Endometrium (tissue), 2 donors: ENCODE measurements around the gene KIF9.
"Not testable (repeated sequence)": the region's sequence is repeated elsewhere in the genome, so short reads cannot be mapped to it uniquely, and the experiment has no call there.

Source experiments
- FAIRE-seq: peaks from 2 replicates; lab custom pipeline; 2012; peaks lifted over from hg19 to GRCh38; lab: Jason Lieb, UNC
- donor health status: control.
- donor health status: control.

KIF9 gene

DNA sequence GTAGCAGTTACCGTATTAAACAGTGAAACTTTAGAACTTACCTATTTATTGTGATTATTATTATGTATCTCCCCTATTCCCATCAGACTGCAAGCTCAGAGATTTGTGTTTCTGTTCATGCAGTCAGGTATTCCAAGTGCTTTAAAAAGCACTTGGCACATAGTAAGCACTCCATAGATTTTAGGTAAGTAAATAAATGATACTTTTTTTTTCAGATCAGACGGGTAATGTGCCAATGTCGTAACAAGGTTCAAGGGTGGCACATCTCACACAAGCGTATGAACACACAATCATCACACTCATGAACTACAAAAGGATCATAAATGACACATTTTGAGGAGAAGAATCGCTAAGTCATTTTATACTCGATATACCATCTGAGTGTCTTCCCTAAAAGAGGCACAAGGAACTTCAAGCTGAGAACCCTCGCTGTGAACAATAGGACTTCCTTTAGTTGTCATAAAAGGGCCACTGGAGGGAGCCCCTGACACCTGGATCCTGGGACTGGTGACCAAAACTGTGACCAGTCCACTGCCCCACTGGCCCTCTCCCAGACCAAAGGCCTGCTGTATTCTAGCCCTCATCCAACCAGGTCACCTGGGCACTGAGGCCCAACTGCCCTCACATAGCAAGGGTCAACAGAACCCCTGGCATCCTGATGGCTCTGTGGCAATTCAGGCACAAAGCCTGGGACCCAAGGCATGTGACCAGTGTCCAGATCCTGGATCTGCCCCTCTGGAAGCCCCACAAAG lies 32.1 kb downstream of the KIF9 start:
- FAIRE-seq: no peak

- no peak for FAIRE-seq
Measured at GRCh38 chr3:47247131-47248064, 35.2 kb downstream of the KIF9 start.

DNA sequence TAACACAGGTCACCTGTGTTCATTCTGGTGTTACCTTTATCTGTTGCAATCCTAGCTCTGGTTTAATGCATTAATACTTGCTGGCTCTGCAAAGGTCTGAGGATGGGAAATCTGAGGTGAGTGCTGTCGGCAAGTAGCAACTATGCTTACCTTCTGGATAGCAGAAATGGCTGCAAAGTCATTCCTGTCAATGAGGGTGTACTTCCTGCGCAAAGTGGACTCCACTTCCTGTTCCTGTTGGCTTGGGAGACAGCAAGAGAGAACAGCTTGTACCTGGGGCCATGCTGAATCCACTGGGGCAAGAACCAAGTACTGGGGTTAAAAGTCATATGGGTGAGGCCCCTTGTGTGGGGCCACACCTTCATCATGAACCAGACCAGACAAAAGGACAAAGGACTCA lies 37.3 kb downstream of the KIF9 start:
- no peak for FAIRE-seq

GRCh38 chr3:47244531-47245100 lies 38.0 kb downstream of the KIF9 start:
- FAIRE-seq: no peak

GRCh38 chr3:47243419-47244147 lies 39.0 kb downstream of the KIF9 start:
- no peak for FAIRE-seq

DNA sequence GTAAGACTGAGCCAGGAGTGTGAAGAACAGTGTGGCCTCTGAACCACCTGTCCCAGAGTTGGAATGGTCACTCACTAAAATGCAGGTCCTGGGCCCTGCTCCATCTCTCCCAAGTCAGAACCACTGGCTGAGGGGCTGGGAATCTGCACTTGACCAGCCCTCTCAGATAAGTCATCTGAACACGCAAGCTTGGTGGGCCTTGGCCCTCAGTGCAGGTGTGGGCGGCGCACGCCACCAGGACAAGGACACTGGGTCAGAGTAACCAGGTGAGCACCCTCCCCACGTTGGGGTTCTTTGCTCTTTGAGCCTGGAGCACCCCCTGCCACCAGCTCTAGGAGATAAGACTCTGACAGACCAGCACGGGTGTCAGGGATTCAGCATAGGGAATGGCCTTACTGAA lies 42.7 kb downstream of the KIF9 start:
- FAIRE-seq: no peak

- FAIRE-seq: no peak
Measured at GRCh38 chr3:47238017-47238416, 44.6 kb downstream of the KIF9 start.

GRCh38 chr3:47228088-47228487 lies 54.5 kb downstream of the KIF9 start:
- no peak for FAIRE-seq

GRCh38 chr3:47227678-47228077 lies 54.9 kb downstream of the KIF9 start:
- FAIRE-seq: no peak

DNA sequence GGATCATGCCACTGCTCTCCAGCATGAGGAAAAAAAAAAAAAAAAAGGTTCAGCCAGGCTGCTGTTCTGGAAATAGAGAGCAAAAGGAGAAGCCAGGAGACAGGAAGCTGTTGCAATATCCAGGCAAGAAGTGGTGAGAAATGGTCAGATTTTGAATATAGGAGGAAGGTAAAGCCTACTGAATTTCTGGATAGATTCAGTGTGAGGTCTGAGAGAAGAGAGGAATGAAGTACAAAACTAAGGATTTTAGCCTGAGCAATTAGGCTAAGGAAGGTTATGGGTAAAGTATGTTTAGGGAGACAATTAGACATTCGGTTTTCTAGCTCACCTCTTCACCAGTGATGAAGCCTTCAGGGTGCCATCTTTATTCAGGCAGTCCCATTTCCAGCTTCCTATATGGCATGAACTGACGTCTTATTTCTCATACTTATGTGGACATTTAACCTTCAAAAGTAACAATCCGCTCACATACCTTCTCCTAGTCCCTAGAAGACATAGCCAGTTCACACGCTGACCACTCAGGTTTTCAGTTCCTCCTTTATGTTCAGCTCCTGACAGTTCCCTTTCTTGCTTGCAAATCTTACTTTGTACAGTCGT lies 57.2 kb downstream of the KIF9 start:
- no peak for FAIRE-seq

DNA sequence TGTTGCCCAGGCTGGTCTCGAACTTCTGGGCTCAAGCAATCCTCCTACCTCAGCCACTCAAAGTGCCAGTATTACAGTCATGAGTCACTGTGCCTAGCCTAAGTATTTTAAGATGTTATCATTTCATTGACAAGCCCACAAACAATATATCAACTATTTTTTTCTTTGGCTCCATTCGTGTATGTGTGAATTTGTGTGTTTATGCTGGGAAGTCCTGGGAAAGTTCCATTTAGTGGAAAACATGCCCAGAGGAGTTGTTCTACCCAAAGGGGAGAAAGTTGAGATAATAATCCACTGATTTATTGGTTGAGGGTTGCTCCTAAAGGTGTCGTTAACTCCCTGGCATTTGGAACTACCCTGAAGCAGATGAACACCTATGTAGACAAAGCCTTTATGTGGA lies 58.8 kb downstream of the KIF9 start:
- FAIRE-seq: no peak

DNA sequence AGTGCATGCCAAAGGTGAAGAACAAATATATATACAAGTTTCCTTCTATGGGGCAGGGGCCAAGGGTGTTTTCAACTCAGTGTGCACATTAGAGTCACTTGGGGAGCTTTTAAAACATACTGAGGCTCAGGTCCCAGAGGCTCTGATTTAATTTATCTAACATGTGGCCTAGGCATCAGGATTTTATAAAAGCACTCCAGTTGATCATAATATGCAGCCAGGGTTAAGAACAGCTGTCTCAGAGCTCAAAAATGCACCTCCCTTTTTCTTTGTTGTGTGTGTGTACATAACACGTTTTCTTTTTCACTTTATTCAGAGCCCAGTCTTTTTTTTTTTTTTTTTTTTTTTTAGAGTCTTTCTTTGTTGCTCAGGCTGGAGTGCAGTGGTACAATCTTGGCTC lies 60.8 kb downstream of the KIF9 start:
- FAIRE-seq: no peak

DNA sequence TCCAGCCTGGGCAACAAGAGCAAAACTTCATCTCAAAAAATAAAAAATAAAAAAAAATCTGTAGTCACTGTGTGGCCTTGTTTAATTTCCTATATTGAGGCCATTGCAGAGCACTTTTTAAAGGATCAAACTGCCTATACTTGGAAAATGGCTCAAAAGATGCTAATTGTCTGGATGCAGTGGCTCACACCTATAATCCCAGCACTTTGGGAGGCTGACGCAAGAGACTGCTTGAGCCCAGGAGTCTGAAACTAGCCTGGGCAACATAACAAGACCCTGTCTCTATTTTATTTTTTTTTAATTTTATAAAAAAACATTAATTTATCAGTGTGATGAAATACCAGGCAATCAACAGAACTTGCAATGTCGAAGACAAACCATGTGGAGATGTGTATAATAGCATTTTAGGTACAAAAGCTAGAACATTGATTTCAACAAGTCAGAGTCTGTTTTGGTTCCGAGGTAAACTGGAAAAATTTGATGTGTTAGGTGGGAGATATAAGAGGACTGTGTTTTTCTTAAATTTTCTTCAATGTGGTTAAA lies 71.7 kb downstream of the KIF9 start:
- no peak for FAIRE-seq

- not testable (repeated sequence) for FAIRE-seq
Measured at GRCh38 chr3:47206022-47206421, 76.6 kb downstream of the KIF9 start.

DNA sequence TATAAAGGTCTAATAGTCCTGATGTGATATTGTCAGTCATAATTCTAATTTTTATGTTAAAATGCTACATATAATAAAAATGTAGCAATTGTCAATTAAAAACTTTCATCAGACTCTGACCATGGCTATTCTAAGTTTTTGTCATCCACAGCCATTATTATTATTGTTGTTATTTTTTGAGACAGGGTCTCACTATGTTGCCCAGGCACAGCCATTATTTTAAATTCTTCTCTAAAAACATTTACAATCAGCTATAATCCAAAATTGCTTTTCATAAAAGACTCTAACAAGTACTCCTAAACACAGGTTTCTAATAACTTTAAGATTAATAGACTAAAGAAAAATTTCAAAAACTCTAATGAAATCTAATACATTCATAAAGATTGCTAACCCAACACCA lies 77.7 kb downstream of the KIF9 start:
- no peak for FAIRE-seq

DNA sequence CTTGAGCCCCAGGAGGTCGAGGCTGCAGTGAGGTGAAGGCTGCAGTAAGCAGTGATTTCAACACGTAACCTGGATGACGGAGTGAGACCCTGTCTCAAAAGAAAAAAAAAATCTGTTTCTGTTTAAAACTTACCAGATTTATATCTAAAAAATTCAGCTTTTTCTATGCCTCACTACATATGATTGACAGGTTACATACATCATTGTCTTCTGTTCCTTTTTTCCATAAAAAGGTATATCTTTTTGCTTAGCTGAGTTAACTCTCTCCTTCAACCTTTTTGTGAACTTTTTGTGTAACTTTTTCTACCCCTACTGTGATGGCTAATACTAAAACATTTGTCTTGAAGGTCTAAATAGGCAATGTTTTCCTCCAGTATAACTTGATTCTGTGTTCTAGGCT lies 80.1 kb downstream of the KIF9 start:
- no peak for FAIRE-seq

- FAIRE-seq: no peak
Measured at GRCh38 chr3:47197287-47197686, 85.3 kb downstream of the KIF9 start.

DNA sequence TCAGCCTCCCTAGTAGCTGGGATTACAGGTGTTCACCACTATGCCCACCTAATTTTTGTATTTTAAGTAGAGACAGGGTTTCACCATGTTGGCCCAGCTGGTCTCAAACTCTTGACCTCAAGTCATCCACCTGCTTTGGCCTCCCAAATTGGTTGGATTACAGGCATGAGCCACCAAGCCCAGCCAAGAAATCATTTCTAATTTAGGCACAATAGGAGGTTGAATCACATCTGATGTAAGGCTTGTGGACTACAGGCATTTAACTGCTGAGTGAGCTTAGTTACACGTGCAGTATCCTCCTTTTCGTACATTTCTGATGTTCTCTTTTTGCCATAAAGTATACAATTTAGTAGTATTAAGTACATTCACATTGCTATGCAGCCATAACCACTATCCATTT lies 87.6 kb downstream of the KIF9 start:
- FAIRE-seq: no peak

GRCh38 chr3:47193871-47194859 lies 88.4 kb downstream of the KIF9 start:
- no peak for FAIRE-seq

- FAIRE-seq: no peak
Measured at GRCh38 chr3:47186285-47186684, 96.3 kb downstream of the KIF9 start.
